NCI-H345 (cell line): ENCODE data around the gene TNS4.

ENCODE experiments used
- DNase-seq: peaks from one replicate; lab custom pipeline; 2025; lab: John Stamatoyannopoulos, UW

Gene TNS4

DNA sequence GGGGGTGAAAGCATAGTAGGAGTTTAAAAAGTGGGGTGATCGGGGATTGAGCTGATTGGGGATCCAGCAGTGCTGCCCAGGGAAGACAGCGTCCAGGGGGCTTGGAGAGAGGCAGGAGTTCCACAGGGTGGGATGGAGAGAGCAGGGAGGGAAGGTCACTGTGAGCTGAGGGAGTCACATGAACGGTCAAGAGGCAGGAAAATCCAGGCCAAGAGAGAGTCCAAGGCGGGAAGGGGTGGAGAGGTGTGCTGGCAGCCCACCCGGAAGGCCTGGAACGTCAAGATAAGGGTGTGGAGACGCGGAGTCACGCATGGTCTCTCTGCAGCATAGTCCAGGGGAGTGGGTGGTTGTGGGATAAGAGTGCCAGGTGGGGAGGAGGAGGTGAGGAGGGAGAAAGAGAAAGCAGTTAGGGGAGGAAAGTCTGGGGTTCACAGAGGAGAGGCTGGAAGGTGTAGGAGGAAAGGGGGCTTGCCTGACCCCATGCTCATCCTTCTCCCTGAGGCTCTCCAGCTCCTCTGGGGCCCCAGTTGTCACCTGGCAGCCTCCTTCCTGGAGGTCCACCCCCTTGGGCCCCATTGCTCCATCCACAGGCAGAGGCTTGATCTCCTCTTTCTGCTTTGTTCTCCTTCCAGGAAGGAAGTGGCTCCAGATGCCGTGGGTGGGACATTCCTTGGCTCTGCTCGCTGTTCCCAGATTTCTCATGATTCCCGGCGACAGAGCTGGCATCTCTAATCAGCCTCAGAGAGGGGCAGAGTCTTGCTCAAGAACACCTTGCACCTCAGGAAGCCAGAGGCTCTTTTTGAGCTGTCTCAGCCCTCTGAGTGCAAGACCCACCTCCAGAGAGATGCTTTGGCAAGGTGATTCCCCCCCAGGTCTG, 35.1 kb upstream of the TNS4 start:
- no peak for DNase-seq

DNA sequence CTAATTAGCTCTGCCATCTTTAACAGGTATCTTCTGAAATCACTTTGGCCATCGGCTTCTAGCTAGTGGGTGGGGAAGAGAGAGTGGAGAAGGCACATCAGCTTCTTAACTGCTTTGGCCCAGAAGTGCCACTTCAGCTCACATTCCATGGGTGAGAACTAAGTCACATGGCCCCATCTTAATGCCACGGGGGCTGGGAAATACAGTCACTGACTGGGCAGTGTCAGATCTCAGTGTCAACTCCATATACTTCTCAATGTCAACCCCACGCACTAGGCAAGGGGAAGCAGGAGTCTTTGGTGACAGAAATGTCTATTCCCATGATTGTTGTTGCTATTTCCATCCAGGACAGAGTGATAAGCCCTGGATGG, 34.5 kb upstream of the TNS4 start:
- no peak for DNase-seq

DNA sequence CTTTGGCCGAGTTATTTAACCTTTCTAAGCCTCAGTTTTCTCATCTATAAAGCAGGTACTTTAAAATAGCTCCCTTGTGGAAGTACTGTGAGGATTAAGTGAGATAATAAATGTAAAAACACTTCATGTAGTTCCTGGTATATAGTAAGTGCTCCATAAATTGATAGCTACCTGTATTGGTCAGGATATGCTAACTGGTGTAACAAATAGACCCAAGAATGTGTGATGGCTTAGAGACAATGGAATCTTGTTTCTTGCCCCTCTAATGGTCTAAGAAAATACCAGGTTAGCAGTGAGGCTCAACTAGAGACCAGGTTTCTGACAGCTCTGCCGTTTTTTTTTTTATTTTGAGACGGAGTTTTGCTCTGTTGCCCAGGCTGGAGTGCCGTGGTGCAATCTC, 34.0 kb upstream of the TNS4 start:
- DNase-seq: no peak

DNA sequence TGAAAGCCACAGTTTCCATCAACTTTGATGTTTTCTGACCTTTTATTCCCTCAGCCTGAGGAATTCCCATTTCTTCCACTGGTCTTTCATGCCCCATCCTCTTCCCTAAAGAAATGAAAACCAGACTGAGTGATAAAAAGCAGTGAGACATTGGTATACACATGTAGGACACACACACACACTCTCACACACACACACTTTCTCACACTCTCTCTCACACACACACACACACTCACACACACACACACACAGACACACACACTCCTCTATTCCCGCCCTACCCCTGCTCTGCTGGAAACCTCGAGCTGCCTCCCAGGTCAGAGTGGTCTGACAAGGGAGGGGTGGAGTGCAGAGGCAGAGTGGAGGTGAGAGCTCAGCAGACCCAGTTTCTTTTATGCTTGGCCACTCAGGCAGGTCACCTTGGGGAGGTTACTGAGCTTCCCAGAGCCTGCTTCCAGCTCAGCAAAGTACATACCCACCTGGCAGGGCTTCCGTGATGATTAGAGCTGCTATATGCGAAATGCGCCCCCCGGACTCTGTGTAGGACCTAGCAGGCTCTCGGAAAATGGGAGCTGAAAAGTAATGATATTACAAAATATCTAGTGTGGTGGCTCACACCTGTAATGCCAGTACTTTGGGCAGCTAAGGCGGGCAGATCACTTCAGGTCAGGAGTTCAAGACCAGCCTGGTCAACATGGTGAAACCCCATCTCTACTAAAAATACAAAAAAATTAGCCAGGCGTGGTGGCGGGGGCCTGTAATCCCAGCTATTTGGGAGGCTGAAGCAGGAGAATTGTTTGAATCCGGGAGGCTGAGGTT, 33.2 kb upstream of the TNS4 start:
- no peak for DNase-seq

DNA sequence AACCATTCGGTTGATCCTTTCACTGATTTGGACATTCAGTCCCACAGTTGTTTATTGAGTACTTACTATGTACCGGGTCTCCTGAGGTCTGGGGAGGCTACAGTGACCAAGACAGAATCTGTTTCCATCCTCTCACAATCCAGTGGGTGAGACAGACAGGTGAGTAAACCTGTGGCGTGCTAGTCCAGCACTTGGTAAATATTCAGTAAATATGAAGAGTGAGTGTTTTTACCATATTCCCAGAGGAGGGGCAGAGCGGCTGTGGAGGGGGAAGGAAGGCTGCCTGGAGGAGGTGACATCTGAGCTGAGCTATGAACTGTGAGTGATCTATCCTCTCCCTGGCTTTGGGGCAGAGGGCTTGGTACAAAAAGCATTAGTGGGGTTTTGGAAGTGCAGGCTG, 32.5 kb upstream of the TNS4 start:
- DNase-seq: no peak

DNA sequence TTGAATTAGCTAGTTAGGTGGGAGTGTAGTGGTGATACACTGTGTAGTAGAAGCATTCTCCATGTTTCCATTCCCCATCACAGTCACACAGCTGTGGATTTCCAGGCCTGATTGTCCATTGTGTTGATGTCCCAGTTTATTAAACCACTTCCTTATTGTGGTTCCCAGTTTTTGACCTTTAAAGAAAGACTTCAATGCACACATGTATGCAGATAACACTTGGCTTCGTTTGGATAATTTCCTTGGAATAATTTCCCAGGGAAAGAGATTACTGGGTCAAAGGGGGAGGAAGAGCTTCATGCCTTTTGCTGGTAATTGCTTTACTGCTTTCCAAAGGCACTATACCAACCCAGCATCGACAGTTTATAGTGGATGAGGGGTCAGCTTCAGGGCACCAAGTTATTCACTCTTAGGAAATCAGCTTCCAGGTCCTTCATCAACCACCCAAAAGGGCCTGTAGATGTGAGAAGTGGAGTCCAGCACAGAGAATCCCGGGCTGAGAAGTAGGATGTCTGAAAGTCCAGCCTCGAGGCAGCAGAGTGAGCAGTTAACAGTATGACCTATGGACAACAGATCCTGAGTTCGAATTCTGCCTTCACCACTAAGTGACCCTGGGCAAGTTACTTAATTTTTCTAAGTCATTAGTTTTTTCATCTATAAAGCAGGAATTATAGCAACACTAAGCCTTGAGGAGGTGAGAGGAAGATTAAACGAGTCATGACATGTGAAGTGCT, 31.3 kb upstream of the TNS4 start:
- DNase-seq: no peak

DNA sequence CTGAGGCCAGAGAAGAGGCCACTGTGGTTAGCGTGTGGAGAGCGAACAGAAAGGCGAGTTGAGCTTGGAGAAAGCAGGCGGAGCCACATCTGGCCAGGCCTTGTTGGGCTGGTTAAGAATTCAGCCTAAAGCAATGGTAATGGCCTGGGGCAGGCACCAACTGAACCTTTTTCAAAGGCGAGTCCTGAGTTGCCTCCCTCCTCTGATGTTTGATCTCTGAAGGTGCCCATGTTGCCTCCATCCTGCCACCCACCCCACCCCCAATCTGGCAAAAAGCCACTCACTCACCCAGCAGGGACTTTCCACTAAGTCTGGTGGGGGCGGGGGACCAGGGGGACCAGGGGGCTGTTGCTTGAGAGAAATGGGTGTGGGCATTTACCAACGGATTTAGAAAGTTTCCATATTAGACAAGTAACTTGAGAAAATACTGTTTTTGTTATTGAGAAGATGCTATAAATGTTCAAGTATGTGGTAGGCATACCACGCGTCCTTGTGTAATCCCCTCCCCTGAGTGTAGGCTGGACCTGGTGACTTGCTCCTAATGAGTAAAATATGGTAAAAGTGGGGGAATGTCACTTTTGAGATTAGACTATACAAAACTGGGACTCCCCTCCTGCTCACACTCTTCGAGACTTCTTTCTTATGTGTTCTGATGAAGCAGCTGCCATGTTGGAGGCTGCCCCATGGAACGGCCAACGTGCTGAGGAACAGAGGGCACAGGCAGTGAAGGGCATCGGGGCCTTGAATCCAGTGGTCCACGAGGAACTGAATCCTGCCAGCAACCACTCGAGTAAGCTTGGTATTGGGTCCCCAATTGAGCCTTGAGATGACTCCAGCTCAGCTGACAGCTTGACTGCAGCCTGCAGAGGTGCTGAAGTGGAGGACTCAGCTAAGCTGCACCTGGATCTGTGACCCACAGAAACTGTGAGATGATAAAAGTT, 29.9 kb upstream of the TNS4 start:
- no peak for DNase-seq

DNA sequence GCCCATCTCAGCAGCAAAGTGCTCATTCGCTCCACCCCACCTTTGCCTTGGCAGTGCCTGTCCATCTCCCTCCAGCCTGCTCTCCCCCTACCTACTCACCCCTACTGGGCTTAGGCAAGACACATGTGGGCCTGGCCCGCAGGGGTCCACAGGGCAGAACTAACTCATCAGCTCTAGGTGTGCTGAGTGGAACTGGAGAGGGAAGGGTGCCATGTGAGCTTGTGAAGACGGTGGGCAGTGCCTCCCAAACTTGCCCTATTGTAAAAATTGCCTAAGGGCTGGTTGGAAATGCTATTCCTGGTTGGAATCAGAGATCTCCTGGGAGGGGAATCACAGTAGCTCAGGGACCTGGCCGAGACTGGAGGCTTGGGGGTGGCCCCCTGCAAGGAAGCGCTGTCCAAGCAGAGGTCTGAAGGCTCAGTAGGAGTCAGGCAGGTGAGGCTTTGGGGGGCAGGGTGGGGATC, 29.1 kb upstream of the TNS4 start:
- DNase-seq: no peak

DNA sequence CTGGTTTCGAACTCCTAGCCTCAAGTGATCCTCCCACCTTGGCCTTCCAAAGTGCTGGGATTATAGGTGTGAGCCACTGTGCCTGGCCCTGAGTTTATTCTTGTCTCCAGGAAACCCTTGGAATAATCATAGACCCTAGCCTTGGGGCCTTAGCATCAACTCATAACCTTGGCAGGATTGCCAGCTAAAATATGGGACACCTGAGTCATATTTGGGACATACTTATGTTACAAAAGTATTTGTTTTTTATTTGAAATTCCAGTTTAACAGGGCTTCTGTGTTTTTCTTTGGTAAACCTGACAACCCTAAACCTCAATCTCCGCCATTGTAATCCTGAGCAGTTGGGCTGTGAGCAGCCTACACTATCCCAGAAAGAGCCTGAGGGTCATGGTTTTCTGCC, 28.6 kb upstream of the TNS4 start:
- no peak for DNase-seq

DNA sequence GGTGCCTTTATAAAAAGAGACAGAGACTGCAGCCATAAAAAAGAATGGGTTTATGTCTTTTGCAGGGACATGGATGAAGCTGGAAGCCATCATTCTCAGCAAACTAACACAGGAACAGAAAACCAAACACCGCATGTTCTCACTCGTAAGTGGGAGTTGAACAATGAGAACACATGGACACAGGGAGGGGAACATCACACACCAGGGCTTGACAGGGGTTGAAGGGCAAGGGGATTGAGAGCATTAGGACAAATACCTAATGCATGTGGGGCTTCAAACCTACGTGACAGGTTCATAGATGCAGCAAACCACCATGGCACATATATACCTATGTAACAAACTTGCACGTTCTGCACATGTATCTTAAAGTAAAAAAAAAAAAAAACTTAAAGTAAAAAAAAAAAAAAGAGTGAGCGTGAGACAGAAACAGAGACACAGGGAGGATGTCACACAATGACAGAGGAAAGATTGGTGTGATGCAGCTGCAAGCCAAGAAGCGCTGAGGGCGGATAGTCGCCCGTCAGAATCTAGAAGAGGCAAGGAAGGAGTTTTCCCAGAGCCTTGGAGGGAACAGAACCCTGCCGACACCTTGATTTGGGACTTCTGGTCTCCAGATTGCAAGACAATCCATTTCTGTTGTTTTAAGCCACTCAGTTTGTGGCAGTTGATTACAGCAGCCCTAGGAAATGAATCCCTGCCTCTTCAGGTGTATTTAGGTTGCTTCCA, 27.4 kb upstream of the TNS4 start:
- no peak for DNase-seq

DNA sequence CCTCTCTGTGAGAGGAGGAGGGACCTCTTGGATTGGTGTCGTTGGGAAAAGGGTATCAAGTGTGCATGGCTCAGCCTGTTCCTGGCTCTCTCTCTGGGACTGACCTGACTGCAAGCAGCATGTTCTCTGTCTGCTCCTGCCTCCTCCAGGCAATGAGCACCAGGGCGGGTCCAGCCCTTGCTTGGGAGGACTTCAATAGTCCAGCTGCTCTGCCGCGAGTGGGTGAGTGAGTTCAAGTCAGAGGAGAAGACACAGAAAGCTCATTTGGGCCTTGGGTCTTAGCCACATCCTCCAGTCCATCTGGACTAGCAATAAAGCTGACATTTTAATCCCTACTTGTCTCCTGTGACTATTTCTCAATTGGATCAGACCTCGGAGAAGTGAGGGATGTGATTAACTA, 25.2 kb upstream of the TNS4 start:
- DNase-seq: no peak

DNA sequence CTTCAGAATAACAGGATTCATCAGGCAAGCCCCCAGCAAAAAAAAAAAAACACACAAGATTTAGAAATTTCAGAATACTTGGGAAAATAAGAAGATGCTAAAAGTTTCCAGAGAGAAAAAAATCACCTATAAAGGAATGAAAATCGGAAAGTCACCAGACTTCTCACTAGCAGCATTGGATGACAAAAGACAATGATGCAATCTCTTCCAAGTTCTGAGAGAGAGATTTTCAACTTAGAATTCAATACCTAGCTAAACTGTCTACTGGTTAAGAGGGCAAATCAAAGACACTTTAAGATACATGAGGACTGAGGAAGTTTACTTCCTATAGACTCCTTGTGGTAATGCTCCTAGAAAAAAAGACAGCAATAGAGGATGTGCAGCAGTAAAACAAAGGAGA, 23.9 kb upstream of the TNS4 start:
- DNase-seq: no peak

DNA sequence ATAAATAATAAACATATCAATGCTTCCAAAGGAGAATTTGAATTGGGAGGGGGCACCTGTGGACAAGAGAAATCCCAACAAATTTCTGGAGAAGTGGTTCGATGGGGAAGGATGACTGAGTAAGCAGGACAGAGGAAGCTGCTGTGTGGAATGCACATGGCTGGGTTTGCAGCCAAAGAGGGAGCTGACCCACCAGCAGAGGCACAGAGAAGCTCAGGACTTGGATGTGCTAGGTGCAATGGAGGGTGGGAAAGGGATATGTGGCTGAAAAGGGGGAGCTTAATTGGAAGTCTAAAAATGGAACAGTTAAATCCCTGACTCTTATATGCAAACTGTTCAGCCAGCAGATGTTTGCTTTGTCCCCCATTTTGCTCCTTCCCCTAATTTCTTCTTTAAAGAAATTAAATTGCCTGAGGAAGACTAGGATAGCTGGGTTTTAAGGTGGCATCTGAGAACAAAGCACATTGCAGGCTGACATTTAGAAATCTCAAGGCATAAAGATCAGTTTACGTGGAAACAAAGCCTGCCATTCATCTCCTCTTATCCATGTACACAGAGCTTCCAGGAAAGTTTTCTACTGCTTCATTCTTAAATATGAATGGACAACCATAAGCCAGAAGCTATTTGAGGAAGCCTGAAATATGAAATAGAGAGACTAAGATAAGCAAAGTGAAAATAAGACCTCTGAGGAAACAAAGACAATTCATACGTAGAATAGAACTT, 23.0 kb upstream of the TNS4 start:
- no peak for DNase-seq

DNA sequence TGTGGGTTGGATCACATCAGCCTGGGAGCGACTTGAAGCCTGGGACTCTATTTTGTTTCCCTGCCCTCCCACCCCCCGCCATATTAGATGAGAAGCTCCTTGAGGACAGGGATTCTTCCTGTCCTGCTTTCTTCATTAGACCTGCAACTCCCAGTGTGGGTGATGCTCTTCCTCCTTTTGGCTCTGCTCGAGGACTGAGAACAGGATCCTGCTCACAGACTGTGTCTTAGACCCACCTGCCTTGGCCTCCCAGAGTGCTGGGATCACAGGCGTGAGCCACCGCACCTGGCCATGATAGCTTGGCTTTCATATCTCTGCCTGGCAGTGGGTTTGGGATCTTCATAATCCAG, 21.5 kb upstream of the TNS4 start:
- DNase-seq: no peak

DNA sequence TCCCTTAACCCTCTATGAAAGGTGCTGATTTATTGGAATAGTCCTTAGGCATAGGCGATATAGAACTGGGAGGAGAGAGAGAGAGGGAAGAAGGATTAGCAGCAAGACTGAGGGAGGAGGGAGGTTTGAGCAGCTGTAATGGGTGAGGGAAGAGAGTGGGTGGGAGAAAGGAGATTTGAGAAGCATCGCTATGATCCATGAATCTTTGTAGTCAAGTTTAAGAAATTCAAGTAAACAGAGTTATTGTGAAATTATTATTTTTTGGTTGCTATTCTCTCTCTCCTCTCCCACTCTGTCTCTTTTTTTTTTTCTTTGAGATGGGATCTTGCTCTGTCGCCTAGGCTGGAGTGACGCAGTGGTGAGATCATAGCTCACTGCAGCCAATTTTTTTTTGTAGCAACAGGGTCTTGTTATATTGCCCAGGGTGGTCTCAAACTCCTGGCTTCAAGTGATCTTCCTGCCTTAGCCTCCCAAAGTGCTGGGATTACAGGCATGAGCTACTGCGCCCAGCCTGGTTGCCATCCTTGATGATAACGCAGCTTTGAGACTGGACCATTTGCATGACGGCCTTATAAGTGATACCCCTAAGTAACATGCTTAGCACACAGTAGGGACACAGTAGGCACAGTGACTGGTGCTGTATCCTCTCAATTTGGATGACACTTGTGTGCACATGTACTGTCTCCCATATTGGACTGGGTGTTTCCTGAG, 21.0 kb upstream of the TNS4 start:
- DNase-seq: no peak

DNA sequence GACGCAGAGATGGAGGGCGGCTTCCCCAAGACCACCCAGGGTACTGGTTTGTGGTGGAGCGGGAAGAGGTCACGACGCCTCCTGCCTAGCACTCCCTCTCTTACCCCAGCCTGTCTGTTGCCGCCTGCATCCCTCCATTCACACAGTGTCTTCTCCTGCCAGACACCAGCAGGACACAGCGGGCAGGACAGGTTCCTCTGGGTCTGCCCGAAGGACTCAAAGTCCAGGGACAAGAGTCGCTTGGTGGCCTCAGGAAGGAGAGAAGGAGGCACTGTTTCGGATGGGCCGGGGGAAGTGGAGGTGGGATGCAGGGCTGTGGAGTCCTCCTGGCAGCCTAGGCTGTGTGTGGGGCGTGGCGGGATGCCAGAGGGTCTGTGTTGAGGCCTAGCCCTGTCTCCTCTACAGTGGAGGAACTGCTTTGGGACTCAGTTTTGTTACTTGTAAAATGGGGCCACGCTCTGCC, 19.6 kb upstream of the TNS4 start:
- DNase-seq: no peak

DNA sequence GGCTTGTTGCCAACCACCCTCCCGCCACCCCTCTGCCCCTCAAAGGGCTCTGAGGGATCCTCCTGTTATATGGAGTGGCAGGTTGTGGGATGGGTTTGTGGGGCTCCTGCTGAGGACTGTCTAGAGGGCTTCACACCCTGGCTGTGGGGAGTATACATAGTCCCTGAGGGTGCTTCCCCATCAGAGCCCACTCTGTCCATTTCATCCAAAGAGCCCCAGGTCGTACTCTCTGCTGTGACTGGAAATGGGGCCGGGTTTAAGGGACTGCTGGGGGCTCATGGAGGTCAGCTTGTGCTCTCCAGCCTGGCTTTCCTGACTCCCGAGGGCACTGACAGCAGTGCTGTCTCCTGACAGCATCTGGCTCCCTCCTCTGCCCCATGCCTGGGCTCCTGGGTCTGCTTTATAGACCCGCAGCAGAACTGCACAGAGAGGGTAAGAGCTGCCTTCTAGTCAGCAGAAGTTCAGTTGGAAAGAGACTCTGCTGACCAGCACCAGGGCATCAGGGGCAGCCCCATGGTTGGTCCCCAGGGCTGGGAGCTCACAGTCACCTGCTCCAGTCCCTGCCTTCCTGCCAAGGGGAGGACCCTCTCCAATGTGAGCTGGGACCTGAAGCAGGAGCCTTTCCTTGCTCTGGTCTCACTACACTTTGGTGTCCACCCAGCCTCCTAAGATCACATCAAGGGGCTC, 17.8 kb upstream of the TNS4 start:
- no peak for DNase-seq

DNA sequence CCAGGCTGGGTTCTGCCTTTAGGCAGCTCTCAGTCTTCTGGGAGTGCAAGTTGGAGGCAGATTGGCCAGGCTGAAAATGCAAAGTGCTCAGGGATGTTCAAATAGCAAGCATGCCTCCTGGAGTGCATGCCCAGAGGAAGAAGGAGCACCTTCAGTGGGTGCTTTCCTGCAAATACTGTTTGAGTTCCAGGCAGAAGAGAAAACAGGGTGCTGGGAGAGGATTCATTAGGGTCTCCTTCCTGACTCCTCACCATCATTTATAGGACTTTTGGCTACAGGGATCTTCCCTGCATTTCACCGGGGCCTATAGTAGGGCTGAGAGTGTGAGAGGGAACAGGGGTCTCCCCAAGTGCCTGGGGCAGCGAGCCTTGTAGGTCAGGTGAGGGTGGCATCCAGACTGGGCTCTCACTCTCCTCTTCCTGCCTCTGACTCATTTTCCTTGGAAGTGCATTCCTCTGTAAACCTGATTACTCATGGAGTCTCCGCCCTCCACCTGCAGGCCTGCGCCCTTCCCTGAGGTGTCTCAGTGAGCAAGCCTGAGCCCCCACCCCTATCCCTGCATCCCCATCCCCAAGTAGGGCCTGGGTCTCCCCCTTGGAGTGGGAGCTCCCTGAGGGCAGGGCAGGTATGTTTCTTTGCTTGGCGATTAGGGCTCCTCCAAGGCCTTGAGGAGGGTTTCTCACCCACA, 17.1 kb upstream of the TNS4 start:
- DNase-seq: no peak
